Nephron (organoid): ENCODE measurements around the gene TMEM256.

Experiments
- H3K27ac Mint-ChIP-seq, 3 experiments: 2 replicates each; pipeline ENCODE4 v1.8.0; 2020; ENCODE audit warnings: mixed read lengths in 3 of 3, mild to moderate bottlenecking in 2 of 3, moderate library complexity in 1 of 3
- H3K27me3 Mint-ChIP-seq: 2 replicates; pipeline ENCODE4 v1.8.0; 2021; ENCODE audit warnings: low read depth, mild to moderate bottlenecking, moderate library complexity, mixed read lengths
- H3K36me3 Mint-ChIP-seq: 2 replicates; pipeline ENCODE4 v1.8.0; 2020; ENCODE audit warnings: low read depth, mixed read lengths
- H3K4me1 Mint-ChIP-seq: 2 replicates; pipeline ENCODE4 v1.8.0; 2020; ENCODE audit warnings: mixed read lengths
- H3K4me3 Mint-ChIP-seq, 3 experiments: 2 replicates each; pipeline ENCODE4 v1.8.0; 2020; ENCODE audit warnings: mild to moderate bottlenecking in 3 of 3, mixed read lengths in 3 of 3, moderate library complexity in 2 of 3
- H3K9me3 Mint-ChIP-seq: 2 replicates; pipeline ENCODE4 v1.8.0; 2020; ENCODE audit warnings: mixed read lengths
- TF ChIP-seq, protein P1 (sequence below), 3 experiments: fragments of 200-600 bp; sonication (generic); IDR thresholded peaks; one replicate each; pipeline ENCODE4 v1.5.0; 2021; ENCODE audit warnings: antibody characterized with exemption in 3 of 3; ENCODE audit not compliant: unreplicated experiment in 3 of 3

TMEM256 gene

DNA sequence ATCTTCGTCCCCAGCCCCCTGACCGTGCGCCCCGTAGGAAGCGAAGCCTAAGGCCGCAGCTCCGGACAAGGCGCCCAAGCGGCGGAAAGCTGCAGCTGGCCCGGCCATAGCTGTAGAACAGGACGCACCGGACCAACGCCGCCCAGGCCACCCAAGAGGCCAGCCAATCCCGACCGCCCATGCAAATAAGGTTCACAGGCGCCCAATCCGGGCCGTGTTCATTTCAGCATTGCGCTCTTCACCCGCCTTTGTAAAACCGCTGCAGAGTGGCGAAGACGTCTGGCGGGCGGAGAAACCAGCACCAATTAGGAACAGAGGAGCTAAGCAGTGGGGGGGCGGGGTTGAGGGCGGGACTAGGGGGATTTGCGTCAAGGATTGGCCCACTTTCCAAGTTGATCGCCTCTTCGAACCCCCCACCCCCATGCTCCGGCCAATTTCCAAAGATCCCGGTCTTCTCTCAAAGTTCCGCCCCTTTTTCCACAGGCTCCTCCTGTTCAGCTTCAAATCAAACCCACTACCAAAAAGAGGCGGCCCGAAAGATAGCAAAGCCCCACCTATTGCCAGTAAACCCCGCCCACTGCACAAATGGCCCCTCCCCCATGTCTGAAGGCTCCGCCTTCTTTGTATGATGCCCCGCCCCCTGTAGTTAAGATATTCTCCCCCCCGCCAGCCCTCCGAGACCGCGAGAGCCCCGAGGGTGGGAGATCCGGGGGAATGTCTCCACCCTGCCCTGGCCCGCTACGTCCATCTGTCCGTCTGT lies at the start of gene TMEM256:
Gene TMEM256 (minus strand): TSS at position 121 of the 760 bp plus-strand sequence. CDS start 13 bp downstream, at position 108.
- Mint-ChIP-seq H3K9me3 (no peaks in the 10 kb centered on the region), H3K4me1 (peaks cover 15% of the 10 kb centered on the region), H3K27me3 (peaks cover 6% of the 10 kb centered on the region), H3K27ac (peak within 1 kb of the TSS; percentile 73 to 95 (median 95)), H3K36me3 (peaks cover 11% of the 10 kb centered on the region), H3K4me3 (peak within 1 kb of the TSS; percentile 90 to 96 (median 94))
- TF ChIP-seq, protein P1, sequence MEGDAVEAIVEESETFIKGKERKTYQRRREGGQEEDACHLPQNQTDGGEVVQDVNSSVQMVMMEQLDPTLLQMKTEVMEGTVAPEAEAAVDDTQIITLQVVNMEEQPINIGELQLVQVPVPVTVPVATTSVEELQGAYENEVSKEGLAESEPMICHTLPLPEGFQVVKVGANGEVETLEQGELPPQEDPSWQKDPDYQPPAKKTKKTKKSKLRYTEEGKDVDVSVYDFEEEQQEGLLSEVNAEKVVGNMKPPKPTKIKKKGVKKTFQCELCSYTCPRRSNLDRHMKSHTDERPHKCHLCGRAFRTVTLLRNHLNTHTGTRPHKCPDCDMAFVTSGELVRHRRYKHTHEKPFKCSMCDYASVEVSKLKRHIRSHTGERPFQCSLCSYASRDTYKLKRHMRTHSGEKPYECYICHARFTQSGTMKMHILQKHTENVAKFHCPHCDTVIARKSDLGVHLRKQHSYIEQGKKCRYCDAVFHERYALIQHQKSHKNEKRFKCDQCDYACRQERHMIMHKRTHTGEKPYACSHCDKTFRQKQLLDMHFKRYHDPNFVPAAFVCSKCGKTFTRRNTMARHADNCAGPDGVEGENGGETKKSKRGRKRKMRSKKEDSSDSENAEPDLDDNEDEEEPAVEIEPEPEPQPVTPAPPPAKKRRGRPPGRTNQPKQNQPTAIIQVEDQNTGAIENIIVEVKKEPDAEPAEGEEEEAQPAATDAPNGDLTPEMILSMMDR (IDR thresholded peaks at IDR 0.05; ENCODE audit: unreplicated experiment in 3 of 3) = no peak

DNA sequence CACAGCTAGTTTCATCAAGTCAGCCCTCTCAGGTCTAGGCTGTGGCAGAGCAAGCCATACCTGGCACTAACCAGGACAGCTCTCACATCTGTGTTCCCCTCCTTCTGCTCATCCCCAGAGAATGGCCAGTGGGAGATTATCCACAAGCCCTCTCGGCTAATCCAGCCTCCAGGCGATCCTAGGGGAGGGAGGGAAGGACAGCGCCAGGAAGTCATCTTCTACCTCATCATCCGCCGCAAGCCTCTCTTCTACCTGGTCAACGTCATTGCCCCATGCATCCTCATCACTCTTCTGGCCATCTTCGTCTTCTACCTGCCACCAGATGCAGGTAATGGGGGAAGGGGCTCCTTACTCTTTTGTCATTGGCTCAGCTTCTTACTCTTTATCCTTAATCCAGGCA lies 44.6 kb upstream of the TMEM256 start:
- peaks cover 38% of the 10 kb centered on the region for H3K4me1 Mint-ChIP-seq
- H3K27me3 Mint-ChIP-seq = peaks cover 4% of the 10 kb centered on the region
- no peaks in the 10 kb centered on the region for H3K9me3 Mint-ChIP-seq
- TF ChIP-seq, protein P1 (IDR thresholded peaks at IDR 0.05; ENCODE audit: unreplicated experiment in 3 of 3) = no peak
- H3K27ac Mint-ChIP-seq = peak overlapping the region in 2 of 3 experiments; percentile 48 to 49
- peak overlapping the region in 2 of 3 experiments; percentile 50 to 82 for H3K4me3 Mint-ChIP-seq
- peaks cover 9% of the 10 kb centered on the region for H3K36me3 Mint-ChIP-seq

DNA sequence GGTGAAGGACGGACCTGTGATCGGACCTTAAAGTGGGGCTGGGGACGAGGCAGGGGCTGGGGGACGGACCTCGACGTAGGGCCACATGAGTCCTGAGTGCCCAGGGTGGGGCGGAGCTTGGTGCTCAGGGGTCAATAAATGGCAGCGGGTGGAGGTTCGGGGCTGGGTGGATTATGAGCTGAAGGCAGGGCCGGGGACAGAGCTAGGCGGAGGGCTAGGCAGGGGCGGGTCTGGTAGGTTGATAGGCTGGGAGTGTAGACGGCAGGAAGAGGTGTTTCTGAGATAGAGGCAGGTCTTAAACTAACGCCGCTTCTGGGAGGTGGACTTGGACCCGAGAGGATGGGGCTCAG lies 41.7 kb upstream of the TMEM256 start:
- H3K27ac Mint-ChIP-seq = peak overlapping the region; percentile 86 to 90 (median 87)
- TF ChIP-seq, protein P1 (IDR thresholded peaks at IDR 0.05; ENCODE audit: unreplicated experiment in 3 of 3) = no peak
- H3K4me1 Mint-ChIP-seq = peaks cover 63% of the 10 kb centered on the region
- H3K36me3 Mint-ChIP-seq = peaks cover 5% of the 10 kb centered on the region
- H3K9me3 Mint-ChIP-seq = no peaks in the 10 kb centered on the region
- peaks cover 4% of the 10 kb centered on the region for H3K27me3 Mint-ChIP-seq
- H3K4me3 Mint-ChIP-seq = peak overlapping the region; percentile 82 to 94 (median 86)

DNA sequence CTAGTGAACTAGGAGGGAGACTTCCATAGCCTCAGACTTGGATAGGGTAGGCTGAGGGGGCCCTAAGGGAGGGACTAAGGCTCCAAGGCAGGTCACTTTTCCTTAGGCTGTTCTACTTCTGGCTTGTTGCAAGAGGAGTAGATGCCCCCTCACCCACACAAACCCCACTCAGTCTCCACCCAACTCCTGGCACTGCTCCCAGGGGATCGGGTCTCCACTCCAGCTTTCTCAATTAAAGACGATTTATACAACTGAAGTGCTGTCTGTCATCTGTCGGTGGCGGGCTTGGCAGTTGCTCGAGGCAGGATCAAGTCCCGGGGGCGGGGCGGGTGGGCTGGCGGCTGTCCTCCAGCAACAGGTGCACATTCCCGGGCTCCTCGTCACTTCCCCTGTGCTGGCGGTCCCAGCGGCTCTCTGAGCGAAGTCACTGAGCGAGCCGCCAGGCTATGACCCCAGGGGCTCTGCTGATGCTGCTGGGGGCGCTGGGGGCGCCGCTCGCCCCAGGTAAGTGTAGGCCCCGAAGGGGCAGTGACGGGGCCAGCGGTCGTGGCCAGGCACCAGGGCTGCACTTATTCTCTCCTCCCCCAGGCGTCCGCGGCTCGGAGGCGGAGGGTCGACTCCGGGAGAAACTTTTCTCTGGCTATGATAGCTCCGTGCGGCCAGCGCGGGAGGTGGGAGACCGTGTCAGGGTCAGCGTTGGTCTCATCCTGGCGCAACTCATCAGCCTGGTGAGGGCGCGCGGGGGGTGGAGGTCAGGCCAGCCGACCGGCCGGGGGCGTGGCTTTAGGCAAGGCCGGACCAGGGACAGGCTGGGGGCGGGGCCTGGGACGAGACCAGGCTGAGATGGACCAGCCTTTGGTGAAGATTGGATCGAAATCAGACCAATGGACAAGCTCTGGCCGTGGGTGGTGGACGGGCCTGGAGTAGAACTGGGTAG lies 41.1 kb upstream of the TMEM256 start, which contains the start of gene CHRNB1:
Gene CHRNB1 (plus strand): TSS at position 380 of the 937 bp plus-strand sequence. CDS start 67 bp downstream, at position 447.
- H3K27ac Mint-ChIP-seq = peak within 1 kb of the TSS; percentile 86 to 90 (median 87)
- peak within 1 kb of the TSS; percentile 82 to 94 (median 86) for H3K4me3 Mint-ChIP-seq
- peaks cover 4% of the 10 kb centered on the region for H3K27me3 Mint-ChIP-seq
- H3K9me3 Mint-ChIP-seq = no peaks in the 10 kb centered on the region
- H3K4me1 Mint-ChIP-seq = peaks cover 69% of the 10 kb centered on the region
- peaks cover 5% of the 10 kb centered on the region for H3K36me3 Mint-ChIP-seq
- TF ChIP-seq, protein P1 (IDR thresholded peaks at IDR 0.05; ENCODE audit: unreplicated experiment in 3 of 3) = peak in 2 of 3 experiments; percentile 7 to 11

DNA sequence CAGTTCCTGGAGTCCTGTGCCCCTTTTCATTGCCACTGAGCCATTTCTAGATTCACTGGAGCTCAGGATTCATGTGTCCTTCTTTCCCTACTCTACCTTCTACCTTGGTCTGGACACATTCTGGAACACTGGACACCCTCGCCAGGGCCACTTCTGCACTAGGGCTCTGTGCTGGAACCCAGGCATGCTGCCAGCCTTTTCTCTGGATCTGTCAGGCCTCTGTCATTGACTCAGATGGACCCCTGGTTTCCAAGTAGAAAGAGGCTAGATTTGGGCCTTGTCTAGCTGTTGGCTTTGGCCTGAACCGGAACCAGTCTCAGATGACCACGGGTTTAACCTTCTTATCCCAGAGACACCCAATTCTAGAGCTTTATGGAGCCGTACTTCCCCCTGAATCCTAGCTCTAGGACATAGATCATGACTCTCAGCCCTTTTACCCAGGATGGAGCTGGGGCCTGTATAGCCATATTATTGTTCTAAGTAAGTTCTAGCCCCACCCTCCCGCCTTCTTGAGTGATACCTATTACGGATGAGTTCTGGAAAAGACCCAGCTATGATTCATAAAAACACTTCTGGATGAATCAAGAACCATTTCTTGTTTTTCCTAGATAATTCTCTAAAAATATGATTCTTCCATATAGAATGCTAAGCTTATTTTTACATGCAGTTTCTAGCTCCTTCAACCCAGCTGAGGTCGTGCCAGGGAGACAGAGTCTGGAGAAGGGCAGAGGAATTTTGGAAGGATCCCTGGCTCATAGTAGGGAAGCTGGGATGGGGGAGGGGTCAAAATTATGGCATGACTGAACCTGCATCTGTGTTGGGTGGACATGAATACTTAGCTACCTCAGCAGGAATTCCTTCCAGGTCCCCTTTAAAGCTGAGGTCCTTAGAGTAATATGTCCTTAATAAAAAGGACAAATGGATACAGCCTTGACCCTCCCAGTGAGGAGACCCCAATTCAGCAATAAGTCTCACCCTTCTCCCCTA lies 39.9 kb upstream of the TMEM256 start:
- H3K36me3 Mint-ChIP-seq = peaks cover 4% of the 10 kb centered on the region
- H3K27me3 Mint-ChIP-seq = peaks cover 4% of the 10 kb centered on the region
- no peaks in the 10 kb centered on the region for H3K9me3 Mint-ChIP-seq
- H3K4me3 Mint-ChIP-seq = peak overlapping the region; percentile 82 to 94 (median 86)
- TF ChIP-seq, protein P1 (IDR thresholded peaks at IDR 0.05; ENCODE audit: unreplicated experiment in 3 of 3) = no peak
- peak overlapping the region; percentile 66 to 86 (median 85) for H3K27ac Mint-ChIP-seq
- H3K4me1 Mint-ChIP-seq = peaks cover 72% of the 10 kb centered on the region
